ENCODE data around the gene CTSO. TPM values are rescaled to one million over a fixed set of nuclear protein-coding genes. Genes with fewer than 3 reads are reported as not detected.

Gene CTSO
- total RNA-seq, 1 experiment from 2014 or later = 2.8 TPM

DNA sequence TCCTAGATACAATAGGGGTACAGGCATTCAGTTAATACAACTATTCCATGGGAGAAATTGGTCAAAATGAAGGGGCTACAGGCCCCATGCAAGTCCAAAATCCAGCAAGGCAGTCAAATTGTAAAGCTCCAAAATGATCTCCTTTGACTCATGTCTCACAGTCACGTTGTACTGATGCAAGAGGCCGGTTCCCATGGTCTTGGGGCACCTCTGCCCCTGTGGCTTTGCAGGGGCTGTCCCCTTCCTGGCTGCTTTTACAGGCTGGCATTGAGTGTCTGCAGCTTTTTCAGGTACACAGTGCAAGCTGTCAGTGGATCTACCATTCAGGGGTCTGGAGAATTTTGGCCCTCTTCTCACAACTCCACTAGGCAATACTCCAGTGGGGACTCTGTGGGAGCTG lies 75.1 kb downstream of the CTSO start:
- BruUV-seq (replicated peaks) = no TSS peak
- intact Hi-C loops (cut with micrococcal nuclease) = no loop called here

DNA sequence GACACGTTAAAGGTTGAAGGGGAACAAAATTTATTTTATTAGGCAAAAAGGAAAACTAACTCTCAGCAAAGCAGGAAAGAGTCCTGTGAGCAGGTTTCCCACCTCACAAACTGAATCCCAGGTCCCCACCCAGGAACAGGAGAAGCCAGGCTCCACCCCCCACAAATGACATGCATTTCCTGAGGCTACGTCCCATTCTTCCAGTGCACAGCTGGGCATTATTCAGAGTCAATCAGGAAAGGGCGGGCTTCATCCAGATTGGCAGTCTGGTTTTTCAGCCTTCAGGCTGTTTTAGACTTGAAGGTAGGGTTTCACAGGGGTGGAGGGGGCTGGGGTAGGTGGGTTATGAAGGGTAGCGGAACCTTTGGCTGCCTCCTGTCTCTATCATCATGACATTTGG lies 75.7 kb downstream of the CTSO start:
- BruUV-seq (replicated peaks) = no TSS peak
- Histone ChIP-seq H3K4me1 (ENCODE audit: insufficient read depth, low read length) (no peaks in the 10 kb centered on the region), H3F3A (ENCODE audit: low read length, unreplicated experiment) (no peaks in the 10 kb centered on the region), H3K9me2 (replicated peaks; ENCODE audit: low read length) (no peaks in the 10 kb centered on the region), H3K36me3 (ENCODE audit: low read depth, low read length) (no peaks in the 10 kb centered on the region; the same call in 1 of the 2 replicates), H3K4me3 (ENCODE audit: low read length) (no peak overlapping the region), H4K20me1 (ENCODE audit: low read length) (no peaks in the 10 kb centered on the region), H3K9me3 (ENCODE audit: low read length) (0 out of 2 replicates have a peak, but pooled peaks cover 7% of the 10 kb centered on the region), H3K9ac (ENCODE audit: low read length) (no peak overlapping the region), H3K4me2 (ENCODE audit: low read length) (no peak overlapping the region), H3K27me3 (ENCODE audit: low read length) (no peaks in the 10 kb centered on the region), H3K27ac (ENCODE audit: low read length) (no peak overlapping the region), H2AFZ (ENCODE audit: low read length) (no peak overlapping the region), H3K79me2 (ENCODE audit: low read length) (no peaks in the 10 kb centered on the region)
- no peak for ATAC-seq
- intact Hi-C loops (cut with micrococcal nuclease) = no loop called here
- CTCF ChIA-PET = no interaction called here
- POLR2A ChIA-PET (ENCODE audit: unreplicated experiment) = no interaction called here
- TF ChIP-seq EZH2phosphoT487 (IDR thresholded peaks at IDR 0.05; ENCODE audit: borderline replicate concordance, low read length) (no peak), EZH2 (IDR thresholded peaks at IDR 0.05; ENCODE audit: low read length, unreplicated experiment) (no peak)
- TF ChIP-seq, protein P1, sequence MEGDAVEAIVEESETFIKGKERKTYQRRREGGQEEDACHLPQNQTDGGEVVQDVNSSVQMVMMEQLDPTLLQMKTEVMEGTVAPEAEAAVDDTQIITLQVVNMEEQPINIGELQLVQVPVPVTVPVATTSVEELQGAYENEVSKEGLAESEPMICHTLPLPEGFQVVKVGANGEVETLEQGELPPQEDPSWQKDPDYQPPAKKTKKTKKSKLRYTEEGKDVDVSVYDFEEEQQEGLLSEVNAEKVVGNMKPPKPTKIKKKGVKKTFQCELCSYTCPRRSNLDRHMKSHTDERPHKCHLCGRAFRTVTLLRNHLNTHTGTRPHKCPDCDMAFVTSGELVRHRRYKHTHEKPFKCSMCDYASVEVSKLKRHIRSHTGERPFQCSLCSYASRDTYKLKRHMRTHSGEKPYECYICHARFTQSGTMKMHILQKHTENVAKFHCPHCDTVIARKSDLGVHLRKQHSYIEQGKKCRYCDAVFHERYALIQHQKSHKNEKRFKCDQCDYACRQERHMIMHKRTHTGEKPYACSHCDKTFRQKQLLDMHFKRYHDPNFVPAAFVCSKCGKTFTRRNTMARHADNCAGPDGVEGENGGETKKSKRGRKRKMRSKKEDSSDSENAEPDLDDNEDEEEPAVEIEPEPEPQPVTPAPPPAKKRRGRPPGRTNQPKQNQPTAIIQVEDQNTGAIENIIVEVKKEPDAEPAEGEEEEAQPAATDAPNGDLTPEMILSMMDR (conservative IDR thresholded peaks at IDR 0.05; ENCODE audit: low read depth, low read length) = no peak
- DNase-seq = no peak

More for the DNA sequence above, 75.1 kb downstream of the CTSO start:
- ATAC-seq (no peak), DNase-seq (no peak)
- ChIA-PET POLR2A (ENCODE audit: unreplicated experiment) (no interaction called here), CTCF (no interaction called here)
- H3K9me2 ChIP-seq (replicated peaks; ENCODE audit: low read length) = no peaks in the 10 kb centered on the region
- H3K4me2 ChIP-seq (ENCODE audit: low read length) = no peak overlapping the region
- H3K9ac ChIP-seq (ENCODE audit: low read length) = no peak overlapping the region
- no peaks in the 10 kb centered on the region for H3K4me1 ChIP-seq (ENCODE audit: insufficient read depth, low read length)
- no peaks in the 10 kb centered on the region for H3K79me2 ChIP-seq (ENCODE audit: low read length)
- H2AFZ ChIP-seq (ENCODE audit: low read length) = no peak overlapping the region
- no peak overlapping the region for H3K4me3 ChIP-seq (ENCODE audit: low read length)
- H3K27me3 ChIP-seq (ENCODE audit: low read length) = no peaks in the 10 kb centered on the region
- 0 out of 2 replicates have a peak, but pooled peaks cover 7% of the 10 kb centered on the region for H3K9me3 ChIP-seq (ENCODE audit: low read length)
- TF ChIP-seq EZH2 (IDR thresholded peaks at IDR 0.05; ENCODE audit: low read length, unreplicated experiment) = no peak
- TF ChIP-seq, protein P1 (conservative IDR thresholded peaks at IDR 0.05; ENCODE audit: low read depth, low read length) = no peak
- no peak for TF ChIP-seq EZH2phosphoT487 (IDR thresholded peaks at IDR 0.05; ENCODE audit: borderline replicate concordance, low read length)
- no peaks in the 10 kb centered on the region for H4K20me1 ChIP-seq (ENCODE audit: low read length)
- no peaks in the 10 kb centered on the region; the same call in 1 of the 2 replicates for H3K36me3 ChIP-seq (ENCODE audit: low read depth, low read length)
- no peaks in the 10 kb centered on the region for H3F3A ChIP-seq (ENCODE audit: low read length, unreplicated experiment)
- no peak overlapping the region for H3K27ac ChIP-seq (ENCODE audit: low read length)

DNA sequence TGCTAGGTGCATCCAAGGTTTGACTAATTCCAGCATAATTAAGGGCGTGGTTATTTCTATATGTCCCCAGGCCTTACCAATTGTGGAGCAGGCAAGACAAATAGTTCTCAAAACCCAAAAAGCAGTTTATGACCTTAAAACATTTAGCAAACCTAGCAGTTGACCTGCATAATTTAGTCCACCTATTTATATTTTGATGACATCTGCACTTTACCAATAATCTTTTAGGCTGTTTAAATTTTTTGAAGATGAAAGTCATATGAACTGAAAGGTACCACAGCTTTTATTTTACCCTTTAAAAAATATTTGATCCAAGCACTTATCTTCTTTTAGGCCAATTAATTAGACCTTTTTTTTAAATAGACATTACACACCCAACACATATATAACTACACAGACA lies 77.8 kb downstream of the CTSO start:
- Histone ChIP-seq H3K36me3 (ENCODE audit: low read depth, low read length) (no peaks in the 10 kb centered on the region; the same call in 1 of the 2 replicates), H3K9me2 (replicated peaks; ENCODE audit: low read length) (no peaks in the 10 kb centered on the region), H3K27ac (ENCODE audit: low read length) (no peak overlapping the region), H3K79me2 (ENCODE audit: low read length) (no peaks in the 10 kb centered on the region), H3K9ac (ENCODE audit: low read length) (no peak overlapping the region), H3K4me2 (ENCODE audit: low read length) (no peak overlapping the region), H3K4me1 (ENCODE audit: insufficient read depth, low read length) (no peaks in the 10 kb centered on the region), H3F3A (ENCODE audit: low read length, unreplicated experiment) (no peaks in the 10 kb centered on the region), H3K9me3 (ENCODE audit: low read length) (0 out of 2 replicates have a peak, but pooled peaks cover 7% of the 10 kb centered on the region), H4K20me1 (ENCODE audit: low read length) (no peaks in the 10 kb centered on the region), H3K27me3 (ENCODE audit: low read length) (no peaks in the 10 kb centered on the region), H3K4me3 (ENCODE audit: low read length) (no peak overlapping the region), H2AFZ (ENCODE audit: low read length) (no peak overlapping the region)
- no peak for ATAC-seq
- DNase-seq = no peak
- intact Hi-C loops (cut with micrococcal nuclease) = no loop called here
- ChIA-PET CTCF (no interaction called here), POLR2A (ENCODE audit: unreplicated experiment) (no interaction called here)
- TF ChIP-seq, protein P1 (conservative IDR thresholded peaks at IDR 0.05; ENCODE audit: low read depth, low read length) = no peak
- no peak for TF ChIP-seq EZH2phosphoT487 (IDR thresholded peaks at IDR 0.05; ENCODE audit: borderline replicate concordance, low read length)
- TF ChIP-seq EZH2 (IDR thresholded peaks at IDR 0.05; ENCODE audit: low read length, unreplicated experiment) = no peak
- BruUV-seq (replicated peaks) = no TSS peak

Data from PC-3 (cell line).